Ascending aorta (tissue), 2 donors: ENCODE measurements around the gene SDK1. TPM values are rescaled to one million over a fixed set of nuclear protein-coding genes. Genes with fewer than 3 reads are reported as not detected.

ENCODE experiments used
- DNase-seq, 2 donors: peaks; one replicate each; pipeline ENCODE4 v3.0.0-alpha.2; 2019; ENCODE audit warnings: low spot score in 2 of 2
- H3K27ac ChIP-seq, 2 donors: fragments of 200-600 bp; sonication (generic); one replicate each; pipeline ENCODE4 v1.5.1; 2016 to 2017; ENCODE audit warnings: mild to moderate bottlenecking in 1 of 2
- H3K27me3 ChIP-seq: fragments of 200-600 bp; sonication (generic); one replicate; pipeline ENCODE4 v1.5.1; 2017
- H3K36me3 ChIP-seq, 2 donors: fragments of 200-600 bp; sonication (generic); one replicate each; pipeline ENCODE4 v1.5.1; 2016
- H3K4me1 ChIP-seq, 2 donors: fragments of 200-600 bp; sonication (generic); one replicate each; pipeline ENCODE4 v1.5.1; 2016 to 2017; ENCODE audit warnings: mild to moderate bottlenecking in 1 of 2
- H3K4me3 ChIP-seq, 2 donors: fragments of 200-600 bp; sonication (generic); one replicate each; pipeline ENCODE4 v1.5.1; 2016 to 2017; ENCODE audit warnings: mild to moderate bottlenecking in 1 of 2
- H3K9me3 ChIP-seq, 2 donors: fragments of 200-600 bp; sonication (generic); one replicate each; pipeline ENCODE4 v1.5.1; 2016
- CTCF ChIP-seq, 3 experiments: fragments of 200-600 bp in 2 of 3; fragments of 450-650 bp in 1 of 3; sonication (generic) in 2 of 3; IDR thresholded peaks; one replicate each; pipeline ENCODE4 v1.5.1; 2016 to 2019; ENCODE audit warnings: antibody characterized with exemption in 3 of 3, mild to moderate bottlenecking in 1 of 3, moderate library complexity in 1 of 3
- intact Hi-C: fragments of 100-400 bp; cut with DNase I; formaldehyde crosslinking; loops from one replicate; pipeline ENCODE4 v1.15.1; 2023
- total RNA-seq: library from RNA; depleted of rRNA; stranded (reverse); fragments of >200 nt; gene quantifications from one replicate; pipeline ENCODE4 v1.1.0, GENCODE V29; 2016

The SDK1 gene
- total RNA-seq, 1 donor from 2014 or later, result 13.3 TPM

- no peaks in the 10 kb centered on the region for H3K27me3 ChIP-seq
- DNase-seq, result no peak
- no peak overlapping the region for H3K27ac ChIP-seq
- intact Hi-C loops, result no loop called here
- H3K4me1 ChIP-seq, result no peaks in the 10 kb centered on the region
- TF ChIP-seq CTCF (IDR thresholded peaks at IDR 0.05), result no peak
- H3K9me3 ChIP-seq, result no peaks in the 10 kb centered on the region
- peaks cover 15 to 28% of the 10 kb centered on the region in 2 donors for H3K36me3 ChIP-seq
- H3K4me3 ChIP-seq, result no peak overlapping the region
Observed at GRCh38 chr7:4074994-4075393, 773.9 kb downstream of the SDK1 start.

GRCh38 chr7:4076701-4077294 lies 775.7 kb downstream of the SDK1 start:
- H3K27ac ChIP-seq, result no peak overlapping the region
- no peaks in the 10 kb centered on the region for H3K27me3 ChIP-seq
- intact Hi-C loops, result no loop called here
- no peak overlapping the region for H3K4me3 ChIP-seq
- no peaks in the 10 kb centered on the region for H3K9me3 ChIP-seq
- TF ChIP-seq CTCF (IDR thresholded peaks at IDR 0.05), result no peak
- no peaks in the 10 kb centered on the region for H3K4me1 ChIP-seq
- DNase-seq, result peak in 1 of 2 donors; percentile 39
- H3K36me3 ChIP-seq, result peaks cover 15 to 26% of the 10 kb centered on the region in 2 donors

- H3K27me3 ChIP-seq, result no peaks in the 10 kb centered on the region
- TF ChIP-seq CTCF (IDR thresholded peaks at IDR 0.05), result no peak
- H3K4me3 ChIP-seq, result no peak overlapping the region
- peaks cover 15 to 20% of the 10 kb centered on the region in 2 donors for H3K36me3 ChIP-seq
- no peaks in the 10 kb centered on the region for H3K9me3 ChIP-seq
- no peak overlapping the region for H3K27ac ChIP-seq
- no peaks in the 10 kb centered on the region for H3K4me1 ChIP-seq
- DNase-seq, result peak in 1 of 2 donors; percentile 8
- intact Hi-C loops, result no loop called here
Observed at GRCh38 chr7:4077980-4078379, 776.9 kb downstream of the SDK1 start.

GRCh38 chr7:4078580-4078979 lies 777.5 kb downstream of the SDK1 start:
- Histone ChIP-seq H3K9me3 (no peaks in the 10 kb centered on the region), H3K27ac (no peak overlapping the region), H3K4me1 (no peaks in the 10 kb centered on the region), H3K4me3 (no peak overlapping the region), H3K27me3 (no peaks in the 10 kb centered on the region), H3K36me3 (peaks cover 15 to 20% of the 10 kb centered on the region in 2 donors)
- intact Hi-C loops, result no loop called here
- no peak for TF ChIP-seq CTCF (IDR thresholded peaks at IDR 0.05)
- no peak for DNase-seq

- Histone ChIP-seq H3K36me3 (peaks cover 15 to 20% of the 10 kb centered on the region in 2 donors), H3K27ac (no peak overlapping the region), H3K4me1 (no peaks in the 10 kb centered on the region), H3K9me3 (no peaks in the 10 kb centered on the region), H3K4me3 (no peak overlapping the region), H3K27me3 (no peaks in the 10 kb centered on the region)
- TF ChIP-seq CTCF (IDR thresholded peaks at IDR 0.05), result no peak
- DNase-seq, result peak in 1 of 2 donors; percentile 30
- intact Hi-C loops, result no loop called here
Observed at GRCh38 chr7:4079366-4079765, 778.3 kb downstream of the SDK1 start.

GRCh38 chr7:4079956-4080355 lies 778.9 kb downstream of the SDK1 start:
- intact Hi-C loops, result no loop called here
- no peaks in the 10 kb centered on the region for H3K27me3 ChIP-seq
- no peaks in the 10 kb centered on the region for H3K9me3 ChIP-seq
- H3K27ac ChIP-seq, result no peak overlapping the region
- H3K4me3 ChIP-seq, result no peak overlapping the region
- peaks cover 15 to 20% of the 10 kb centered on the region in 2 donors for H3K36me3 ChIP-seq
- no peaks in the 10 kb centered on the region for H3K4me1 ChIP-seq
- peak in 1 of 2 donors; percentile 40 for DNase-seq
- TF ChIP-seq CTCF (IDR thresholded peaks at IDR 0.05), result no peak
